Activated CD8-positive, alpha-beta memory T cell treated with anti-CD3 and anti-CD28 coated beads, Interleukin-2, amount 50 U/mL, for 48 hours (primary cell): ENCODE measurements around the gene GATAD2B.
"Not testable (repeated sequence)": the region's sequence is repeated elsewhere in the genome, so short reads cannot be mapped to it uniquely, and the experiment has no call there.

Experiments used
- DNase-seq: peaks from one replicate; pipeline ENCODE4 v3.0.0-alpha.2; 2020

The GATAD2B gene

GRCh38 chr1:153929426-153929825, 6.7 kb upstream of the GATAD2B start:
- no peak for DNase-seq

GRCh38 chr1:153928791-153929341, 6.1 kb upstream of the GATAD2B start:
- no peak for DNase-seq

GRCh38 chr1:153928245-153928644, 5.5 kb upstream of the GATAD2B start:
- no peak for DNase-seq

- no peak for DNase-seq
These were observed 3.6 kb upstream of the GATAD2B start for GRCh38 chr1:153926405-153926804.

GRCh38 chr1:153922076-153922971, 448 bp downstream of the GATAD2B start:
- peak; percentile 80 for DNase-seq

- DNase-seq = peak; percentile 65
These were observed 1.0 kb downstream of the GATAD2B start for GRCh38 chr1:153921803-153922075.

GRCh38 chr1:153921080-153921802, 1.5 kb downstream of the GATAD2B start:
- no peak for DNase-seq

GRCh38 chr1:153919876-153920852, 2.6 kb downstream of the GATAD2B start:
- no peak for DNase-seq

- DNase-seq = no peak
These were observed 6.5 kb downstream of the GATAD2B start for GRCh38 chr1:153916297-153916696.

- no peak for DNase-seq
These were observed 10.4 kb downstream of the GATAD2B start for GRCh38 chr1:153912349-153912748.

GRCh38 chr1:153910560-153910959, 12.2 kb downstream of the GATAD2B start:
- DNase-seq = not testable (repeated sequence)

- DNase-seq = no peak
These were observed 14.7 kb downstream of the GATAD2B start for GRCh38 chr1:153908071-153908470.

- DNase-seq = no peak
These were observed 15.6 kb downstream of the GATAD2B start for GRCh38 chr1:153907134-153907533.

GRCh38 chr1:153906396-153906795, 16.4 kb downstream of the GATAD2B start:
- no peak for DNase-seq

GRCh38 chr1:153905908-153906307, 16.9 kb downstream of the GATAD2B start:
- not testable (repeated sequence) for DNase-seq

GRCh38 chr1:153903841-153904455, 18.8 kb downstream of the GATAD2B start:
- no peak for DNase-seq

- DNase-seq = no peak
These were observed 23.3 kb downstream of the GATAD2B start for GRCh38 chr1:153899509-153899908.

- DNase-seq = not testable (repeated sequence)
These were observed 26.9 kb downstream of the GATAD2B start for GRCh38 chr1:153895866-153896265.

- not testable (repeated sequence) for DNase-seq
These were observed 31.7 kb downstream of the GATAD2B start for GRCh38 chr1:153891042-153891441.

GRCh38 chr1:153888533-153888932, 34.2 kb downstream of the GATAD2B start:
- DNase-seq = no peak

- no peak for DNase-seq
These were observed 36.6 kb downstream of the GATAD2B start for GRCh38 chr1:153886127-153886526.

GRCh38 chr1:153883223-153883622, 39.5 kb downstream of the GATAD2B start:
- DNase-seq = no peak
